ENCODE measurements around the gene KRT4. TPM values are rescaled to one million over a fixed set of nuclear protein-coding genes. Genes with fewer than 3 reads are reported as not detected.
A peak's percentile ranks its signal among the peaks of the same experiment; 100 is the strongest.

KRT4 gene
- total RNA-seq, 3 donors from 2014 or later = not detected

DNA sequence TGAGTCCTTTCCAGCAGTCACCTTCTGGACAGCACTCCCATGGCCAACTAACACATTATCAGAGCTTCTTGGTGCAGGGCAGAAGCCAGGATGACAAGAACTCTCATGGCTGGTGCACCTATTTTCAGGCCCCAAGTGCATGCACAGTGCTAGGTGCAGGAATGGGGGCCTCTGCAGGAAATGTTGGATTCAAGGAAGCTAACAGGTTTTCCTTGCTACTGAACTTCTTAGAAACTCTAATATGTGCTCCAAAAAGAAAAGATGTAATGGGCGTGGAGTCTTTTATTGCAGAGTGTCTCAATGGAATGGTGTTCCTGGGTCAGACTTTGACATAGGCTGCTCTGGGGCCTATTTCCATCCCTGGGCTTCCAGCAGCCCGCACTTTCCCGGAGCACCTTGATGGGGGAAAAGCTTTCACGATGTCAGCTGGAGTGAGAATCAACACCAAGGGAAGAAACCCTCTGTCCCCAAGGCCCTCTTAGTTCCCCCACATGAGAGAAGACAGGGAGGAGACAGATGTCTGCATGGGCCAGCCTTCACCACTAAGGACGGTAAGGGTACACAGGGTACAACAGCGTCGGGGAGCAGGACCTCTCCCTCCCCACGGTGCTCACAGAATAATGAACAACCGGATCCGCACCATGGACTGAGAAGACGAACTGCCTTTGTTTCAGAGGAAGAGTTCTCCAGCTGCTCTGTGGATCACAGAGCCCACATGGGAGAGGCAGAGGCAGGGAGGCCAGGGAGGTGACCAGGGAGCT lies 24.9 kb downstream of the KRT4 start:
- peaks cover 3% of the 10 kb centered on the region for H3K9me3 Mint-ChIP-seq
- no peak for DNase-seq
- peak overlapping the region; percentile 8 for H3K4me3 Mint-ChIP-seq
- H3K27me3 Mint-ChIP-seq (ENCODE audit: low read depth) = peaks cover 33% of the 10 kb centered on the region
- H3K4me1 Mint-ChIP-seq (ENCODE audit: low read depth) = peaks cover 7% of the 10 kb centered on the region
- no peaks in the 10 kb centered on the region for H3K36me3 Mint-ChIP-seq (ENCODE audit: insufficient read depth)
- ATAC-seq = no peak

DNA sequence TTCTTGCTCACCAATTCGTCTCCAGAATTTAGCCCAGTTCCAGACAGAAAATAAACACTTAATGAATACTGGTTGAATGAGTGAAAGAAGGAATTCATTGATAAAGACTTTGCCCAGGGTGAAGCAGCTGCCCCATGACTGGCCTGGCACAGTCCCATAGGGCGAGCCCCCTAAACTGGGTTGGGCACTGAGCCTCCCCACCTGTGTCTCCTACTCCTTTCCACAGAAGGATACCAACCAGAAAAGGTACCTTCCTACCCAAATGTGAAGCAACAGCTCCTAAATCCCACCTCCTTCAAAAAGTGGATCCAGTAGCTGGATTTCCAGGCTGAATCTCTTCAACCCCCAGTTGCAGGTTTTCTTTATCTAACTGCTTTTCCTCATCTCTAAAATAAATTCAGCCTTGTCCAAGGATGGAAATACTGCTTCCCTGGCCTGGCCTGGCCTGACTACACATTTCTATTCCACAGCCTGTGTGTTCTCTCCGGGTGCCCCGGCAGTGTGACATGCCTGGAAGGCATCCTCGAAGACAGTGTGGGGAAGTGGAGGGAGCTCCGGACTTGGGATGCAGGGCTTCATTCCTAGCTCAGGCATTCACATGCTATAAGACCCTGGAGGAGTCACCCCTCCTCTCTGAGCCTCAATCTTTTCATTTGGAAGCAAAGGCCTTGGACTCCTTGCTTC lies 25.6 kb downstream of the KRT4 start:
- Mint-ChIP-seq H3K4me3 (no peak overlapping the region), H3K27me3 (ENCODE audit: low read depth) (peaks cover 36% of the 10 kb centered on the region), H3K9me3 (peaks cover 3% of the 10 kb centered on the region), H3K4me1 (ENCODE audit: low read depth) (peaks cover 7% of the 10 kb centered on the region), H3K36me3 (ENCODE audit: insufficient read depth) (no peaks in the 10 kb centered on the region)
- DNase-seq (no peak), ATAC-seq (no peak)

DNA sequence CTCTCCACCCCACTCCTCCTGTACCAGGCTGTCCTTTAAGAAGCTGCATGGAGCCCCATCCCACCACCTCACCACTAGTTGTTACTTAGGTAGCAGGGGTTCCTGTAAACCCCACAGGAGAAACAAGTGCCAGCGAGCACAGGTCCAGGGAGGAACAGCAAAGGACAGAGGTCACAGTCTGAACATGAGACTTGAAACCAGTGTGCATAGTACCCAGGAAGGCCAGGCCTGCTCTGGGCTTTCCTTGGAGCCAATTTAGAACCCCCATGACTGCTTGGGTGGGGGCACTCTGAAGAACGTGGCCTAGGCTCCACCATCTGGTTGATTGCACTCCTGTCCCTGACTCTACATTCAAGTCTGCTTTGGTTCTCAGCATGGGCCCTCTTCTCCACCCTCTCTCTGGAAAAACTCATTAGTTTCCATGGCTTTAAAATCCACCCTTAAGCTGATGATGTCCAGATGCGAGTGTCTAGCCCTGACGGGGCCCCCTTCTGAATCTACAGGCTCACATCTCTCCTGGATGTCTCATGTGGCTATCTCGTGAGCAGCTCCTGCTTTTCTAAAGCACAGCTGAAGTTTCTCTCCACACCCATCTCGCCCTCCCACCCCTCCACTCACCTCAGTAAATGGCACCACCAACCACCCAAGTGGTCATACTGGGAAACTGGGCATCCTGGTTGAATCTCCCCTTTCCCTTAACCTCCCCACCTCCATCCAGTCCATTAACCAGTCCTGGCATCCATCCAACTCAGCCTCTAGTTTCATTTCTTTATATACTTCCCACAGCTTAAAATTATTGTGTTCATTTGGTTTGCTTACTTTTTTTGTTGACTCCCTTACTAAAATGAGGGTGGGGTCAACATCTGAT lies 26.4 kb downstream of the KRT4 start:
- DNase-seq = no peak
- Mint-ChIP-seq H3K4me3 (no peak overlapping the region), H3K4me1 (ENCODE audit: low read depth) (peaks cover 7% of the 10 kb centered on the region), H3K27me3 (ENCODE audit: low read depth) (peaks cover 36% of the 10 kb centered on the region), H3K36me3 (ENCODE audit: insufficient read depth) (no peaks in the 10 kb centered on the region), H3K9me3 (peaks cover 3% of the 10 kb centered on the region)
- ATAC-seq = no peak

DNA sequence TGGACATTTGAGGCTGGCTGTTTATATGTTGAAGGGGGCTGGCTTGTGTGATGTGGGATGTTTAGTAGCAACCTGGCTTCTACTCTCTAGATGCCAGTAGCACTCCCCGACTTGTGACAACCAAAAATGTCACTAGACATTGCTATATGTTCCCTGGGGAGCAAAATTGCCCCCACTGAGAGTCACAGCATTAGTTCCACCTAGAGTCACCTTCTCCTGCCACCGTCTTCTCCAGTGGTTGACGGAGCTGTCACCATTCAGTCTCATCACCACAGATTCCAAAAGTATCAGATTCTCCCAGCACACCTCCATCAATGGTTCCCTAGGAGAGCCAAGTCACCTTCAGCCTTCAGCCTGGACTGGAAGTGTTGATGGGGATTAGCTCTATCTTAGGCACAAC lies 29.0 kb downstream of the KRT4 start:
- Mint-ChIP-seq H3K9me3 (peaks cover 3% of the 10 kb centered on the region), H3K27me3 (ENCODE audit: low read depth) (peaks cover 24% of the 10 kb centered on the region), H3K36me3 (ENCODE audit: insufficient read depth) (no peaks in the 10 kb centered on the region), H3K4me1 (ENCODE audit: low read depth) (peaks cover 7% of the 10 kb centered on the region), H3K4me3 (no peak overlapping the region)
- ATAC-seq (no peak), DNase-seq (no peak)

DNA sequence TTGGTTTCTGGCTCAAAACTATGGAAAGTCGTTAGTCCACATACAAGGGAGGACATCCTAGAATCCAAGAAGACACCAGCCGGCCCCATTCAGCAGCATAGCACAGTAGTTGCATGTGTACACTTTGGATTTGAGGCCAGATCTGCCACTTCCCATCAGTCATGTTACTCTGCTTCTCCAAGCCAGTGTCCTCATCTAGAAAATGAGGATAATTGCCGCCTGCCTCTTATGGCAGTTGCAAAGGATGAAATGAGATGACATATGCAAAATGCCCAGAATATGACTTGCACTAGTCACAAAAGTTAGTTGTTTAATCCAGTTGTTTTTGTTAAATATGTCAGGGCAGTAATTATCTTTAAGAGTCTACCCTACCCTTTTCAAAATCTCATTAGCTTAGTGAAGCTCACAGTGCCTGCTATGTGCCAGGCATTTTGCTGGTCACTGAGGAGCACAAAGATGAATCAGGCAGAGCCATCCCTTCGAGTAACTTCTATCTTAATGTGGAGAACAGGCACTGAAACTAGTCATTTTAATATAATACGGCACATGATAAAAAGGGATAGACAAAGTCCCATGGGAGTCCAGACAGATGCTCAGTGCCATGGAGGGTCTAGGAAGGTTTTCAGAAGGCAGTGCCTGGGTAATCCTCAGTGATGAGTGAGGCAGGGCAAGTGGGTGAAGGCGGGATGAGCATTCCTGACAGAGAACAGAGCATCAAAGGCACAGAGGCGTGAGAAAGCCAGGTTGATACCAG lies 30.2 kb downstream of the KRT4 start:
- no peaks in the 10 kb centered on the region for H3K4me1 Mint-ChIP-seq (ENCODE audit: low read depth)
- H3K9me3 Mint-ChIP-seq = peaks cover 3% of the 10 kb centered on the region
- no peak for DNase-seq
- ATAC-seq = no peak
- no peaks in the 10 kb centered on the region for H3K36me3 Mint-ChIP-seq (ENCODE audit: insufficient read depth)
- peaks cover 14% of the 10 kb centered on the region for H3K27me3 Mint-ChIP-seq (ENCODE audit: low read depth)
- H3K4me3 Mint-ChIP-seq = no peak overlapping the region

DNA sequence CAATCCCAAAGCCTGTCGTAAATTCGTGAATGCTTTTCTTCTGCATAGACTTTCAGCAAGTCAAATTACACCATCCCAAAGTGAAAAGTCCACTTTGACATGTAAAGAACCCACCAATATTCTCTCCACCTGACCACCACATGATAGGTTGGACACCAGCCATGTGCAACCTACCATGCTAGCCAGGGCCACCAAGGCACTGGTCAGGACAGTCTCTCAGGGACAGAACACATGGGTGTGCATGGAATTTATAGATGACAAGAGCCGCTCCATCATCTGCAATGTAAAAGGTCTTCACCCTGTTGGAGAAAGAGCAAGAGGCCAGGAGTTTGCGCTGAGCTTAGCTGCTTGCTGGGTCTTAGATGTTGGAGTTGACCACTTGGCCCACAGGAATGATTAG lies 31.4 kb downstream of the KRT4 start:
- Mint-ChIP-seq H3K4me3 (no peak overlapping the region), H3K9me3 (peaks cover 3% of the 10 kb centered on the region), H3K36me3 (ENCODE audit: insufficient read depth) (no peaks in the 10 kb centered on the region), H3K4me1 (ENCODE audit: low read depth) (no peaks in the 10 kb centered on the region), H3K27me3 (ENCODE audit: low read depth) (peaks cover 10% of the 10 kb centered on the region)
- DNase-seq (no peak), ATAC-seq (no peak)

DNA sequence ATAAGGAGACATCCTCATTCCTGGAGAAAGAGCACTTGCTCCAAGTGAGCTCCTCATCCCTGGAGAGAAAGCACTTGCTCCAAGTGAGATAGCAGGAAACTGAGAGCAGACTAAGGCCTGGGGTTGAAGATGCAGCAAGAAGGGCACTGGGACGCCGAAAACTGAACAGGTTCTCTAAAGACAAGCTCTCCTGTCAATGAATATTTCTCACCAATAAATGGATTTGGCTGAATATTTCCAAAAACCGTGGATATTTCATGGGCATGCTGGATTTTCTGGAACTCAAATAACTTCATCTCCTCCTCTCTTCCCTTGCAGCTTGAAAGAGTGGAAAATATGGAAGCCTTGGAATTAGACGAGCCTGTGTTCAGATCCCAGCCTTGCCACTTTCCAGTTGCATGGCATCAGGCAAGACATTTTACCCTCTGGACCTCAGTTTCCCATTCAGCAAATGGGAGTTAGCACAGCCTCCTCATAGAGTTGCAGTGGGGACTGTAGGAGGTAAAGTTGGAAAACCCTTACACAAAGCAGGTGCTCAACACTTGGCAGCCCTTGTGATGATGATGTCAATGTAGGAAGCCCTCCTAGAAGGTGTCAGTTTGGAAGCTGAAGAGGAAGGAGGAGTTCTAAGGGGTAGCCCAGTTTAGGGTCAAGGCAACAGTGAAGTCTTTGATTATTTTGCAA lies 32.4 kb downstream of the KRT4 start:
- H3K4me1 Mint-ChIP-seq (ENCODE audit: low read depth) = no peaks in the 10 kb centered on the region
- DNase-seq = no peak
- no peak for ATAC-seq
- H3K9me3 Mint-ChIP-seq = peaks cover 3% of the 10 kb centered on the region
- H3K27me3 Mint-ChIP-seq (ENCODE audit: low read depth) = peaks cover 10% of the 10 kb centered on the region
- H3K4me3 Mint-ChIP-seq = no peak overlapping the region
- H3K36me3 Mint-ChIP-seq (ENCODE audit: insufficient read depth) = no peaks in the 10 kb centered on the region

DNA sequence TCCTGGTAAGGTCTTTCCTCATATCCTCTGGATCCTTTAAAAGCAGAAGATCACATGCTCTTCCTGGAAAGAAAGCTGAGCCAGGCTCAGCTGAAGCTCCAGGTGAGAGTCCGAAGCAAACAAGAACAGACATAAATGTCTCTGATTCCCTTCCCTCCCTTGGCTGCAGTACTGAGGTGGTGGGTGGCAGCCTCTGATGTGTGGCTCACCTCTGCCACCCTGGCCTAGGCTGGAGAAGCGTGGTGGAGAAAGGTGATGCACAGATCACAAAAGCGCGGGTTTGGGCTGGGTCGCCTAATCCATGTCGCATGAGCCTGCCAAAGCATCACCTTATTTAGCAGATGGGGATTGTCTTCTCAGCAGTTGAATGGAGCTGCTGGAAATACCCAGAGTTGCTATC lies 34.0 kb downstream of the KRT4 start:
- no peaks in the 10 kb centered on the region for H3K36me3 Mint-ChIP-seq (ENCODE audit: insufficient read depth)
- H3K4me3 Mint-ChIP-seq = no peak overlapping the region
- no peaks in the 10 kb centered on the region for H3K9me3 Mint-ChIP-seq
- DNase-seq (no peak), ATAC-seq (no peak)
- H3K27me3 Mint-ChIP-seq (ENCODE audit: low read depth) = peaks cover 5% of the 10 kb centered on the region
- no peaks in the 10 kb centered on the region for H3K4me1 Mint-ChIP-seq (ENCODE audit: low read depth)

DNA sequence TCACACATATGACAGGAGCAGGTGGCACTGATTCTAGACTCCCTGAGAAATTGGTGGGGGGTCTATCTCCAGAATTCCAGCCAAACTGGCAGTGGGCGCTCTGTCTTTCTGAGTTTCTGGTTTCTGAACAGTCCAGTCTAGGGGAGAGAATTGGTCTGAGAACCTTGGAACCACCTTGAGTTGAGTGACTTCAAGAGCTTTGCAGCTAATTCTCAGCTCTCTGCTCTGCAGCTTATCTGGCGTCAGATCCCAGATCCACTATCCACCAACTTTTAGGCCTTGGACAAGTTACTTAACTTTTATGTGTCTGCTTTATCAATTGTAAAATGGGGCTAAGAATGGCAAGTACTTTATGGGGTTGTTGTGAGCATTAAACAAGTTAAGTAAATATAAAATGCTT lies 35.1 kb downstream of the KRT4 start:
- no peak for DNase-seq
- no peaks in the 10 kb centered on the region for H3K36me3 Mint-ChIP-seq (ENCODE audit: insufficient read depth)
- H3K27me3 Mint-ChIP-seq (ENCODE audit: low read depth) = peaks cover under 1% of the 10 kb centered on the region
- H3K9me3 Mint-ChIP-seq = no peaks in the 10 kb centered on the region
- no peaks in the 10 kb centered on the region for H3K4me1 Mint-ChIP-seq (ENCODE audit: low read depth)
- ATAC-seq = no peak
- no peak overlapping the region for H3K4me3 Mint-ChIP-seq

DNA sequence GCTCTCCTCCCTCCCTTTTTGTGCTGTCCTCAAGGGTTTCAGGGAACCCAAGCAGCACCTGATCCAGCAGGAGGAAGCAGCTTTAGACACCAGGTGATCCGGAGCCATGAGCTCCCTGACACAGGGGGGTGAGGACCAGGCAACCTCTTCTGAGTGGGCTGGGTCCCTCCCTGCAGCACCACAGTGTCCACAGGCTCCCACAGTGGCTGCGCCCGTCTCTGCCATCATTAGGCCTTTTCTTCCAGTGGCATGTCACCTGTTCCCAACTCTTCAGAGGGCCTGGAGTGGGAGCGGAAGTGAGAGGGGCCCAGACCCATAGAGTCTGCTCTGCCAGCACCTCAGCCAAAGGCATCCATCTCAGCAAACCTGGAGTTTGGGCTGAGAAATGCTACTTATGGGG lies 36.4 kb downstream of the KRT4 start:
- no peaks in the 10 kb centered on the region for H3K36me3 Mint-ChIP-seq (ENCODE audit: insufficient read depth)
- no peaks in the 10 kb centered on the region for H3K4me1 Mint-ChIP-seq (ENCODE audit: low read depth)
- DNase-seq (no peak), ATAC-seq (no peak)
- H3K27me3 Mint-ChIP-seq (ENCODE audit: low read depth) = no peaks in the 10 kb centered on the region
- H3K9me3 Mint-ChIP-seq = no peaks in the 10 kb centered on the region
- no peak overlapping the region for H3K4me3 Mint-ChIP-seq

DNA sequence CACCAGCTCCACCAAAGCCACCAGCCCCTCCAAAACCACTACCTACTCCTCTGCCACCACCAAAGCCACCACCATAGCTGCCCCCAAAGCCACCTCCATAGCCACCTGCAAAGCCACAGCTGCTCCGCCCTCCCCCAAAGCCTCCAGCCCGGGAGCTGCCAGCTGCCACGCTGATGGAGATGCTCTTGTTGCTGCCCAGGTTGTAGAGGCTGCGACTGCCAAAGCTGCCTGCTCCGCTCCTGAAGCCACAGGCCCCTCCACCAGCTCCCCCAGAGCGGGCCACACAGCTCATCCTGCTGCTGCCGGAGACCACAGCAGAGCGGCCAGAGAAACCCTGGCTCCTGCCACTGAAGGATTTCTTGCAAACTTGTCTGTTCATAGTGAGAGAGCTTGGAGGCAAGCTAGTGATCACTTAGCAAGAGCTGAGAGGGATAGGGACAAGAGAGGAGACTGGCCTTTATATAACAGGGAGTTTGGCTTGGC lies 37.0 kb downstream of the KRT4 start, which contains the start of gene KRT76:
Gene KRT76 (minus strand): TSS at position 433 of the 483 bp plus-strand sequence. CDS start 54 bp downstream, at position 379.
- no peak for ATAC-seq
- Mint-ChIP-seq H3K27me3 (ENCODE audit: low read depth) (no peaks in the 10 kb centered on the region), H3K4me1 (ENCODE audit: low read depth) (no peaks in the 10 kb centered on the region)

DNA sequence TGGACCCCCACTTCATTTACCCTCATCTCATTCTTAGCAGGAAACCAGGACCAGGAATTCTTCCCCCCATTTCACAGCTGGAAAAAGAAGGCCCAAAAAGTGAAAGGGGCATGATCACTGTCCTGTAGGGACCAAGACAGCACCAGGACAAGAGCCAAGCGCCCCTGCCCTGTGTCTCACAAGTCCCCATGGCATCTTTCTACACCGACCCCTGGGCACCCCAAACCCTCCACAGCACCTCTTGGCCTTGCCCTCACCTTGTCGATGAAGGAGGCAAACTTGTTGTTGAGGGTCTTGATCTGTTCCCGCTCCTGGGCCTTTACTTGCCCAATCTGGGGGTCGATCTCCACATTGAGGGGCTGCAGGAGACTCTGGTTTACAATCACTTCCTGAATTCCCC lies 37.5 kb downstream of the KRT4 start:
- Mint-ChIP-seq H3K4me3 (no peak overlapping the region), H3K27me3 (ENCODE audit: low read depth) (no peaks in the 10 kb centered on the region), H3K36me3 (ENCODE audit: insufficient read depth) (no peaks in the 10 kb centered on the region), H3K4me1 (ENCODE audit: low read depth) (no peaks in the 10 kb centered on the region), H3K9me3 (no peaks in the 10 kb centered on the region)
- no peak for DNase-seq
- ATAC-seq = no peak

More for the DNA sequence above, 37.0 kb downstream of the KRT4 start, which contains the start of gene KRT76:
- Mint-ChIP-seq H3K36me3 (ENCODE audit: insufficient read depth) (no peaks in the 10 kb centered on the region), H3K9me3 (no peaks in the 10 kb centered on the region), H3K4me3 (no peak within 1 kb of the TSS)
- no peak for DNase-seq

DNA sequence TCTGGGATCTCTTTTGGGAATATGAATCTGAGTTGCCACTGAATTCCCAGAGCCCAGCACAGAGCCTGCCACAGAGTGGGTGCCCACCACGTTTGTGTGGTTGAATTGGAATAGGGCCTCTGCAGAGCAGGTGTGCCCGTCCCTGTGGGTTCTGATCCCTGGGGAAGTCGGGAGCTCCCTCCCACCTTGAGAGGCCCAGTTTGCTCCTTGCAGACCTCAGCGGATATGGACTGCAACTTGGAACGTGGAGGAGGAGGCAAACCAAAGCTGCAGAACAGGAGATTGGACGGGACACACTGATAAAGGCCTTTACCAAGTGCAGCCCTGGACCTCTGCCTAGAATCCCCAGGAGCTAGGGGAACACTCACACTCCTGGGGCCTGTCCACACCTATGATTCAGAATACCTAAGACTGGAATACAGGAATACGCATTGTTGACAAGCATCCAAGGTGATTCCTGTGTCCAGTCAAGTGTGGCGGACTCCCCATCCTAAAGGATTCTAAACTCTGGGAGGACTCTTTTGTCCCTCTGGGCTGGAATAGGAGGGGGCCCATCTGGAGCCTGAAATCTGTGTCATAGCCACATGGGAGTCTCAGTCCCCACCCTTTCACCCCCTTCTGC lies 39.2 kb downstream of the KRT4 start:
- ATAC-seq (no peak), DNase-seq (no peak)
- Mint-ChIP-seq H3K9me3 (no peaks in the 10 kb centered on the region), H3K4me3 (no peak overlapping the region), H3K27me3 (ENCODE audit: low read depth) (no peaks in the 10 kb centered on the region), H3K4me1 (ENCODE audit: low read depth) (no peaks in the 10 kb centered on the region), H3K36me3 (ENCODE audit: insufficient read depth) (no peaks in the 10 kb centered on the region)

All from activated T-cell treated with anti-CD3 and anti-CD28 coated beads, Interleukin-2, amount 50 U/mL, for 4 hours (primary cell).